Measurements from ENCODE around the gene C11orf86.
"Not testable (repeated sequence)": the region's sequence is repeated elsewhere in the genome, so short reads cannot be mapped to it uniquely, and the experiment has no call there.

Gene C11orf86

DNA sequence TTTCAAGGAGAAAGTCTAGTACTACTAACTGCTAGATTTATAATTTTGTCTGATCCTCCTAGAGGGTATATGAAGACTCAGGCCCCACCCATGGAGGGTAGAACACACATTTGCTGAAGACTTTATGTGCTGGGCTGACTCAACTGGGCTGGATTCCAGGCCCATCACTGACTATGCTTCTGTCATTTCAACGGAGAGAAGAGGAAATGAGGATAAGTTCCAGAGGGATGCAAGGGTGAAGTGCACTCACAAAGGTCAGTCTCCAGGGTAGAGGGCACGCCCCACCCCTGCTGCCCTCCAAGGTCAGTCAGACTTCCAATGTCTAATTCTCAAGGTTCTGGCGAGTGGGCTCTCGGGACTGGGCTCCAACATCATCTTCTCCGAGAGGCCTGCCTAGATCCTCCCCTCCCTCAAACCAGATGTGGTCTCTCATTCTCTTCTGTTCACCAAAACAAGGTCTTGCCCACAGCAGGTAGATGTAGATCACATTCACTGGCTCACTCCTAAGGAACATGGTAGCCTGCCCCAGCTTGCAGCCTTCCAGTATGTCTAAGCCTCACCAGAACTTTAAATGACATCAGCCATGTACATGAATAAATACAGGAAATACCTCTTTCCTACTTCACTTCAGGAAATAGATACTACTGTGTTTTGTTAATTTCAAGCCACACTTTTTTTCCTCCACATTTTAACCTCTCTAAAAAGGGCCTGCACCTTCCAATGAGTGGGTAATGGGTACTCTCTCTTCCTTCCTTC is 7.3 kb upstream of the C11orf86 start:
- DNase-seq, result no peak

GRCh38 chr11:66969584-66970225 is 5.4 kb upstream of the C11orf86 start:
- no peak for DNase-seq

- DNase-seq, result no peak
These were observed 4.7 kb upstream of the C11orf86 start for GRCh38 chr11:66970371-66970806.

DNA sequence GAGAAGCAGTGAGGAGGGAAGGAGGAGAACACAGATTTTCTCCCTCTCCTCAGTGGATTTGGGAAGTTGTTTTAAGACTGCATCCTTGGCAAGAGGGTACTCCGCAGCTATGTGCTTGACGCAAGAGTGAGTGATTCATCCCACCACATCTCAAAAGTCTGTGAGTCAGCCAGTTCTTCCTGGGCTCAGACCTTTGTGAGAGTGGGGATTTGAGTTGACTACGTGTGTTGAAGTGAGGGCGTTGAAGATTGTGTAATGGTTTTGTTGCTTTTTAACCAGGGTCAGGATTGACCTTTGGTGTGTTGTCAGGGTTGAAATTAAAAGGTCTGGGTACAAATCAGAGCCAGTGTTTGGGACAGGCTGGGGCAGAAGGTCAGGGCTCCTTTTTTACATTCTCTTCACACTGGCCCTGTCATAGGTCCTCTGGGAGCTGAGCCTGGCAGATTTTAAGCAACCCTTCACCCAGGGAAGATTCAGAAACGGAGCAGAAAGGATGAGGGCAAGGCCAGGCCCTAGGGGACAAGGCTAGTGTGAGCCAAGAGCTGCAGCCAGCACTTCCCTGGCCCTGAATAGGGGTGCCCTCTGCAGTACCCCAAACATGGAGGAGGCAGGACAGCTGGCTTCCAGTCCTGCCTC is 4.2 kb upstream of the C11orf86 start:
- DNase-seq, result no peak

DNA sequence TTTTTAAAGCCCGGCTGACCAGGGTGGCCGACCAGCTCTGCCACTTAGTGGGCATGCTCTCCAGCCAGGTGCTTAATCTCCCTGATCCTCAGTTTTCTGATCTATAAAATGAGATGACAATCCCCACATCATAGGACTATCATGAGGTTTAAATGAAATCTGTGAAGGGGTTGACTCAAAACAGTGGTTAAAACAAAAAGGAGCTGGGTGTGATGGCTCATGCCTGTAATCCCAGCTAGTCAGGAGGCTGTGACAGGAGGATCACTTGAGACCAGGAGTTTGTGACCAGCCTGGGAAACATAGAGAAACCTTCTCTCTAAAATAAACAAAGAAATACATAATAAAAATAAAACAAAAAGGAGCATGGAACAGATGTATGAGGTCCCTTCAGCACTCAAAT is 3.6 kb upstream of the C11orf86 start:
- DNase-seq, result no peak

- DNase-seq, result no peak
These were observed 1.0 kb upstream of the C11orf86 start for GRCh38 chr11:66973956-66974580.

GRCh38 chr11:66975405-66976027 is 412 bp downstream of the C11orf86 start:
- DNase-seq, result no peak

DNA sequence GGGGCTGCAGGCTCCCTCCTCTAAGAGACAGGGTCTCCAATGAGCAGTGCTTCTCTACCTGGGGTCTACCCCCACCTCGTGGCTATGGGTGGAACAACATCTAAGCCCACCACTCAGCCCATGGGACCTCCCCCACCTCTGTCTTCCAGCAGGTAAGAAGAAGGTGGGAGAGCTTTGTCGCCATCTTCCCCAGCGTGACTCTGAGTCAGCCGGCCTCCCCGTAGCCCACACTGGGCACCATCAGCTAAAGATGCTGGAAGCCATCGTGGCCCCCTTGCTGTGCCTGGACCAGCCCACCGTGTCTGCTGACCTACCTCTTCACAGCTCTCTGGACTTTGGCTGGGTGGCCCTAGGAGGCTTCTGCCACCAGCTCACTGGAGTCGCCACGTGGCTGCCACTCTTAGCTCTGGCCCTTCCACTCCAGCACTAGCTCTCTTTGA is 944 bp downstream of the C11orf86 start:
- no peak for DNase-seq

DNA sequence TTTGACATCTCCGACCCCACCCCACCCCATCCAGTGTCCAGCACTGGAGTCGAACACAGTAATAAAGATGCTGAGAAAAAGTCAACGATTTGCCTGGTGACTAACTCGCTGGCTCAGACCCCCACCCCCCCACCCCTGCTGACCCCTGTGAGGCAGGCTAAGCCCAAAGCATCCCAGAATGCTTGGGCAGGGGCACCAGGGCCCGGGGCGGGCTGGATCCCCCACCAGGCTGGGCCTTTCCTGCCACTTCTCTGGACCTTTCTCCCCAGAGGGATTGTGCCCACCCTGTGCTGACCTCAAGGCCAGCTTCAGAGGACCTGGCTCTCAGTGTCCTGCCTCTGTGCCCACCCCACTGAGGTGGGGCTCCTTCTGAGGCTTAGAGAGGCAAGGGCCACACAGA is 1.8 kb downstream of the C11orf86 start:
- no peak for DNase-seq

DNA sequence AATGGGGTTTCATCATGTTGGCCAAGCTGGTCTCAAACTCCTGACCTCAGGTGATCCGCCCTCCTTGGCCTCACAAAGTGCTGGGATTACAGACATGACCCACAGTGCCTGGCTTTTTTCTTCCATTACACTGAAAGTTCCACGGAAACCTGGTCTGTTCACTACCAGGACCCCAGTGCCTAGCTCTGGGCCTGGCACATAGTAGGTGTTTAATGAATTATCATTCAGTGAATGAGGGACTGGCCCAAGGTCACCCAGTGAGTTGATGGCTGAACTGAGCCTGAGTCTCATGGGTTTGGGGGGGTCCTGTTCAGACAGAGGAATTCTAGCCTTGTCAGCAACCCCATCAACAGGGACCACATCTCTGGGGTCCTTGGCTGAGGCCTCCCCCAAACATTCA is 3.1 kb downstream of the C11orf86 start:
- no peak for DNase-seq

GRCh38 chr11:66978717-66979116 is 3.6 kb downstream of the C11orf86 start:
- DNase-seq, result no peak

- no peak for DNase-seq
These were observed 4.4 kb downstream of the C11orf86 start for GRCh38 chr11:66979336-66979980.

DNA sequence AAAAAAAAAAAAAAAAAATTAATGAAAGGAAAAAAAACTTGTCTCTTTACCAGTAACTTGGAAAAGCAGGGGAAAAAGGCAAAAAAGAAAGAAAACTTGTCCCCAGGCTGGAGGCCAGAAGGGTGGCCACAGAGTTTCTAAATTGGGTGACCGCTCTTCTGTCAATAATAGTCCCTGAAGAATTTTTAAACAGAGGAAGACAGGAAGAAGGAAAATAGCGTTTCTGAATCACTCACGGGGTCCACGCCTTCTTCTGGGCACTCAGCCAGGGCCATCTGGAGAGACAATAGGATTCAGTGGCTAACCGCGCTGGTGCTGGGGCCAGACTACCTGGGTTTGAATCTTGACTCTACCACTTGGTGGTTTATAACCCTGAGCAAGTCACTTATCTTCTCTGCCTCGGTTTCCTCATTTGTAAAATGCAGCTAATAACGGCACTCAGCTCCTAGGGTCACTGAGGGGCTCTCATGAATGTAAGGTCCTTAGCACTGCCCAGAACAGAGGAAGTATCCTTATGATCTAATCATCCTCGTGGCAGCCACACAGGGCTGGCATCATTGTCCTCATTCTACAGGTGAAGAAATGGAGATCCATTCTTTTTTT is 7.0 kb downstream of the C11orf86 start:
- peak; percentile 72 for DNase-seq

- no peak for DNase-seq
These were observed 8.3 kb downstream of the C11orf86 start for GRCh38 chr11:66983275-66983924.

DNA sequence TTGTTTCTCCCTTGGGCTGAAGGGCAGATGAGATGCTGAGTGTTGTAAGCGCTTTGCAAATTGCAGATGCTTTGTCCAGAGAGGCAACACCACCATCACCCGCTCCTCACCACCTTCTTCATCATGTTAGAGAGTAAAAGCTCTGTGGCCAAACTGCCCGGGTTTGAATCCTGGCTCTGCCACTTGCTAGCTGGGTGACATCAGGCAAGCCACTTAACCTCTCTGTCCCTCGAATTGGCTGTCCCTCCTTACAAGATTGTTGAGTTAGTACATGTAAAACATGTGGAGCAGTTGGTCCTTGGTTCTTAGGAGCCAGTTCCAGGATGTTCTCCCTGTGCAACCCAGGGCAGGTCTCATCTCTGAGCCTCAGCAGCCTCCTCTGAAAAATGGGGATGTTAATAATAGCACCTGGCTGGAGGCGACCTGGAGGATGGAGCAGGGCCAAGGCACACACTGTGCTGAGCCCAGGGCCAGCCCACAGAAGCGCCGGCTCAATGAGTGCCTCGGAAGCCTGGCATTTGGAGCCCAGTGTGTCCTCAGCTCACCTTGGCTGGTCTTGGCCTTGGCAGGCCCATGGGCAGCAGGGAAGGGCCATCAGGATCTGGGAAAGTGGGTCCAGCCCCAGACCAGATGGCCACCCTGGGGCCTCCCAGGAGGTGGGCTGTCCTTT is 10.5 kb downstream of the C11orf86 start:
- peak; percentile 41 for DNase-seq

GRCh38 chr11:66986178-66986545 is 11.1 kb downstream of the C11orf86 start:
- DNase-seq, result no peak

DNA sequence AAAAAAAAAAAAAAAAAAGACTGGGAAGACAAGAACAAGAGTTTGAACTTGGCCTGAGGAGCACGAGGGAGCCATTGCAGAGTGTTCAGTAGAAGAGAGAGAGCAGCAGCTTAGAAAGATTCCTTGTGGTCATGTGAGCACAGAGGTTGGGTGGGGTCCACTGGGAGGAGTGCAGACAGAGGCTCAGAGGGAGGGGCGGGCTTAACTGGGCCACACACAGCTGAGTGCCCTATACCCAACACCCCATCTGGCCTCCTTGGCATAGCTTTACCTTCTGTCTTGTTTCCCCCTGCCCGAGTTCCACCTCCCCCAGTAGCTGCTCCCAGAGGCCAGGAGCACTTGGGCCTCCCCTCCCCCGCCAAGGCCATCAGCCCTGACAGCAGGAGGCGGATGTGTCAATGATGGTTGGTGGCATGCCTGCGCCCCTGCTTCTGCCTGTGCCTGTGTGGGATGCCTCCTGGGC is 12.1 kb downstream of the C11orf86 start:
- no peak for DNase-seq

- DNase-seq, result no peak
These were observed 13.0 kb downstream of the C11orf86 start for GRCh38 chr11:66987924-66988637.

- DNase-seq, result not testable (repeated sequence)
These were observed 13.6 kb downstream of the C11orf86 start for GRCh38 chr11:66988741-66989140.

DNA sequence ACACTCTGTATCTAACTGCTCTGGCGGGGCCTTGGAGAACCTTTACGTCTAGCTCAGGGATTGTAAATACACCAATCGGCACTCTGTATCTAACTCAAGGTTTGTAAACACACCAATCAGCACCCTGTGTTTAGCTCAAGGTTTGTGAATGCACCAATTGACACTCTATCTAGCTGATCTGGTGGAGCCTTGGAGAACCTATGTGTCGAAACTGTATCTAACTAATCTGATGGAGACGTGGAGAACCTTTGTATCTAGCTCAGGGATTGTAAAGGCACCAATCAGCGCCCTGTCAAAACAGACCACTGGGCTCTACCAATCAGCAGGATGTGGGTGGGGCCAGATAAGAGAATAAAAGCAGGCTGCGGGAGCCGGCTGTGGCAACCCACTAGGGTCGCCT is 14.3 kb downstream of the C11orf86 start:
- DNase-seq, result not testable (repeated sequence)
